ENCODE measurements around the gene HBQ1.
"Not testable (repeated sequence)": the region's sequence is repeated elsewhere in the genome, so short reads cannot be mapped to it uniquely, and the experiment has no call there.

HBQ1 gene

GRCh38 chr16:176477-177382, 3.5 kb upstream of the HBQ1 start, which contains the start of gene HBA1:
Gene HBA1 (plus strand): TSS chr16:176680. CDS start chr16:176717, 37 bp downstream.
- DNase-seq: not testable (repeated sequence)

GRCh38 chr16:177394-177822, 2.9 kb upstream of the HBQ1 start:
- DNase-seq: no peak

- DNase-seq: no peak
Observed at GRCh38 chr16:177981-178667, 2.1 kb upstream of the HBQ1 start.

- DNase-seq: no peak
Observed at GRCh38 chr16:178668-179015, 1.6 kb upstream of the HBQ1 start.

- DNase-seq: no peak
Observed at GRCh38 chr16:179211-180092, 807 bp upstream of the HBQ1 start.

DNA sequence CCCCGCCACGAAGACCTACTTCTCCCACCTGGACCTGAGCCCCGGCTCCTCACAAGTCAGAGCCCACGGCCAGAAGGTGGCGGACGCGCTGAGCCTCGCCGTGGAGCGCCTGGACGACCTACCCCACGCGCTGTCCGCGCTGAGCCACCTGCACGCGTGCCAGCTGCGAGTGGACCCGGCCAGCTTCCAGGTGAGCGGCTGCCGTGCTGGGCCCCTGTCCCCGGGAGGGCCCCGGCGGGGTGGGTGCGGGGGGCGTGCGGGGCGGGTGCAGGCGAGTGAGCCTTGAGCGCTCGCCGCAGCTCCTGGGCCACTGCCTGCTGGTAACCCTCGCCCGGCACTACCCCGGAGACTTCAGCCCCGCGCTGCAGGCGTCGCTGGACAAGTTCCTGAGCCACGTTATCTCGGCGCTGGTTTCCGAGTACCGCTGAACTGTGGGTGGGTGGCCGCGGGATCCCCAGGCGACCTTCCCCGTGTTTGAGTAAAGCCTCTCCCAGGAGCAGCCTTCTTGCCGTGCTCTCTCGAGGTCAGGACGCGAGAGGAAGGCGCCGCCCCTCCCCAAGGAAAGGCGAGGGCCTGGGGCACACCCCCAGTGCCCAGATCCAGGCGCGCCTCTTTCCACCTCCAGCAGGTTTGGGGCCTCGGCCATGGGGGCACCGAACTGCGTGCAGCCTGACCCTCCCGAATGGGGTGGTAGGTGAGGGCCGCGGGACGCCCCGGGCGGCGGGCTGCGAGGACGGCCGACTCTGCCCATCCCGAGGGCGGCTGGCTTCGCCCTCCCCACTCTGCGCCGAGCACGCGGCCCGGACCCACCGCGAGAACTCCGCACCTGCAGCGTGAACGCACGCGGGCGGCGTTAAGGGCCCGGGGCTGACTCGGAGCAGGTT, 664 bp downstream of the HBQ1 start:
- DNase-seq: peak; percentile 61

DNA sequence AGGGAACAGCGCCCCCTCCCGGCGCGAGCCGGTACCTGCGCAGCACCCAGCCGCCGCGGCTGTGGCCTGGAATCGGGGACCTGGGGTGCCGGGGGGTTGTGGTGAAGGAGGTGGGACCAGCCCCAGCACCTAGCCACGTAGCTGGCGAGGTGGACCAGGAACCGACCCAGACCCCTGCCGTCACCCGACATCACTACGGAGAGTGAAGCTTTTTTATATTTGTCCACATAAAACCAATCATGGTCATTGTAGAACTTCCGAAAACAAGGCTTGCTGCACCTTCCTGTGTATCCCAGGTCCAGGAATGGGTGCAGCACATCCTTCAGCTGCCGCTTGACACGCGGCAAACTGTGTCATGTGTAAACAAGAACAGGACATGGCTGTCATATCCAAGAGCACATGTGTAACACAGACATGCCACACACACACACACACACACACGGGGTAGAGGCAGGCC, 1.3 kb downstream of the HBQ1 start:
- DNase-seq: no peak

GRCh38 chr16:183005-183404, 2.7 kb downstream of the HBQ1 start:
- DNase-seq: no peak

- no peak for DNase-seq
Observed at GRCh38 chr16:185213-185612, 5.0 kb downstream of the HBQ1 start.

DNA sequence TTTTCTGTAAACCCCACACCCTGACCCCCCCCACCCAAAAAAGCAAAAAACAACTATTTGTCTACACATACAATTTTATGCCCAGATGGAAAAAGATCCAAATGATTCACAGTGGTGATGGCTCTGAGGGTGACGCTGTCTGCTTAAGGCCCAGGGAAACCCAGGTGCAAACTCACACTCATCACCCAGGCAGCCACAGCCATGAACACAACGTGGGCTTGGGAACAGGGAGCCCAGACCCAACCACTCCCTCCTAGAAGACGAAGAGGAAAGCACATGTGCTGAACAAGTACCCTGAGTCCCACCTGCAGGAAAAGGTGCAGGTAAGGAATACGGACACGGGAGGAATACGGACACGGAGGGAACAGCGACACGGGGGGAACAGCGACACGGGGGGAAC, 5.4 kb downstream of the HBQ1 start:
- no peak for DNase-seq

GRCh38 chr16:187330-187729, 7.1 kb downstream of the HBQ1 start:
- no peak for DNase-seq

GRCh38 chr16:188674-189073, 8.4 kb downstream of the HBQ1 start:
- DNase-seq: no peak

- DNase-seq: no peak
Observed at GRCh38 chr16:189604-190186, 9.4 kb downstream of the HBQ1 start.

GRCh38 chr16:191831-192230, 11.6 kb downstream of the HBQ1 start:
- DNase-seq: no peak

- DNase-seq: no peak
Observed at GRCh38 chr16:192686-193085, 12.4 kb downstream of the HBQ1 start.

DNA sequence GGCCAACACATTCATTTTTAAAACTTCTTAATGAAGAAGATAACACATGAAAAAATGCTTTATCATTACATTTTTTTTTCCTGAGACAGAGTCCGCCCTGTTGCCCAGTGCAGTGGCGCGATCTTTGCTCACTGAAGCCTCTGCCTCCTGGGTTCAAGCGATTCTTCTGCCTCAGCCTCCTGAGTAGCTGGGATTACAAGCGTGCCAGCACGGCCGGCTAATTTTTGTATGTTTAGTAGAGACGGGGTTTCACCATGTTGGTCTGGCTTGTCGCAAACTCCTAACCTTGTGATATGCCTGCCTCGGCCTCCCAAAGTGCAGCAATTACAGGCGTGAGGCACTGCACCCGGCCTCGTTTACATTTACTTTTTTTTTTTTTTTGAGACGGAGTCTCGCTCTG, 13.2 kb downstream of the HBQ1 start:
- DNase-seq: no peak

- DNase-seq: no peak
Observed at GRCh38 chr16:194516-194915, 14.3 kb downstream of the HBQ1 start.

DNA sequence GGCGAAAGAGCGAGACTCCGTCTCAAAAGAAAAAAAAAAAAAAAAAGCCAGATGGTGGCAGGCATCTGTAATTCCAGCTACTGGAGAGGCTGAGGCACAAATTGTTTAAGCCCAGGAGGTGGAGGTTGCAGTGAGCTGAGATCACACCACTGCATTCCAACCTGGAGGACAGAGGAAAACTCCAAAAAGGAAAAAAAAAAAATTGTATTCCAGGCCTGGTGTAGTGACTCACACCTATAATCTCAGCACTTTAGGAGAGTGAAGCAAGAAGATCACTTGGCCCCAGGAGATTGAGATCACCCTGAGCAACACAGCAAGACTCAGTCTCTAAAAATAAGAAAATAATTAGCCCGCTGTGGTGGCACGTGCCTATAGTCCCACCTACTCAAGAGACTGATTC, 20.1 kb downstream of the HBQ1 start:
- peak; percentile 80 for DNase-seq

DNA sequence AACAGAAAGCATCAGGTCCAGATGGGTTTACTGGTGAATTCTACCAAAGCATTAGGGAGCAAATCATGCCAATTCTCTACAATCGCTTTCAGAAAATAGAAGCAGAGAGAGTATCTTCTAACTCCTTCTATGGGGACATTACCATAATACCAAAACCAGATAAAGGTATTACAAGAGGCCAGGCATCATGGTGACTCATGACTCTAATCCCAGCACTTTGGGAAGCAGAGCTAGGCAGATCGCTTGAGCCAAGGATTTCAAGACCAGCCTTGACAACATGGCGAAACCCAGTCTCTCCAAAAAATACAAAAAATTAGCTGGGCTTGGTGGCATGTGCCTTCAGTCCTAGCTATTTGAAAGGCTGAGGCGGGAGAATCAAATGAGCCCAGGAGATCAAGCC, 23.0 kb downstream of the HBQ1 start:
- DNase-seq: no peak

GRCh38 chr16:204046-204445, 23.8 kb downstream of the HBQ1 start:
- DNase-seq: not testable (repeated sequence)

DNA sequence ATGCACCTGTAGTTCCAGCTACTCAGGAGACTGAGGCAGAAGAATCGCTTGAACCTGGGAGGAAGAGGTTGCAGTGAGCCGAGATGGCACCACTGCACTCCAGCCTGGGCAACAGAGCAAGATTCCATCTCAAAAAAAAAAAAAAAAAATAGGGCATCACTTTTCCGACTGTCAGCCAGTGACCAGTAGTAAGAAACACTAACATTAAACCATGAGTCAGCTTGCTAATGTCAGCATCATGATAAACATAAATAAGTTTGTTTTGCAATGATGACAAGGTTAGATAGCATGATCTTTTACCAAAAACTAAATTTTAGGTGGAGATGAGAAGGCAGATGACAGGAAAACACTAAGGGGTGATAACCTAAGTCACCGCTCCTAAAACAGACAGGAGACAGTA, 29.1 kb downstream of the HBQ1 start:
- DNase-seq: not testable (repeated sequence)

Data from EL (cell line).